ENCODE results near the gene GLG1. TPM values are rescaled to one million over a fixed set of nuclear protein-coding genes. Genes with fewer than 3 reads are reported as not detected.

GLG1 gene
- total RNA-seq, 1 donor from 2014 or later, result 153 TPM

- Histone ChIP-seq H3K4me3 (ENCODE audit: insufficient read depth, low read depth, low read length) (no peak overlapping the region), H4K20me1 (ENCODE audit: insufficient read depth, low read length) (peaks cover 6% of the 10 kb centered on the region), H3K9ac (ENCODE audit: low read length) (no peak overlapping the region), H3K9me3 (ENCODE audit: insufficient read depth, low read depth, low read length) (no peaks in the 10 kb centered on the region), H3K27ac (ENCODE audit: low read depth, low read length) (no peak overlapping the region), H3K27me3 (ENCODE audit: insufficient read depth, low read length) (no peaks in the 10 kb centered on the region), H3K36me3 (ENCODE audit: insufficient read depth, low read length) (peaks cover 69% of the 10 kb centered on the region), H3K4me1 (ENCODE audit: insufficient read depth, low read length) (no peaks in the 10 kb centered on the region), H3K4me2 (ENCODE audit: low read length) (no peak overlapping the region), H2AFZ (ENCODE audit: low read depth, low read length) (no peak overlapping the region), H3K79me2 (ENCODE audit: insufficient read depth, low read length) (peaks cover 5% of the 10 kb centered on the region)
- Mint-ChIP-seq H3K4me1 (ENCODE audit: low read depth, unreplicated experiment) (no peaks in the 10 kb centered on the region), H3K27ac (ENCODE audit: unreplicated experiment) (no peak overlapping the region), H3K4me3 (ENCODE audit: unreplicated experiment) (no peak overlapping the region), H3K9me3 (ENCODE audit: unreplicated experiment) (no peaks in the 10 kb centered on the region), H3K36me3 (ENCODE audit: low read depth, unreplicated experiment) (peaks cover 33% of the 10 kb centered on the region), H3K27me3 (ENCODE audit: low read depth, unreplicated experiment) (no peaks in the 10 kb centered on the region)
- DNase-seq (ENCODE audit: low read depth), result no peak
- FAIRE-seq, result no peak
- no peak for TF ChIP-seq EZH2 (IDR thresholded peaks at IDR 0.05; ENCODE audit: insufficient read depth, low read length)
- TF ChIP-seq CTCF (IDR thresholded peaks at IDR 0.05; ENCODE audit: insufficient read depth, low read depth, low read length), result no peak
Measured at GRCh38 chr16:74472540-74472939, 134.4 kb downstream of the GLG1 start.

- peaks cover 70% of the 10 kb centered on the region for H3K36me3 ChIP-seq (ENCODE audit: insufficient read depth, low read length)
- H3K9ac ChIP-seq (ENCODE audit: low read length), result no peak overlapping the region
- no peak overlapping the region for H3K27ac ChIP-seq (ENCODE audit: low read depth, low read length)
- Mint-ChIP-seq H3K9me3 (ENCODE audit: unreplicated experiment) (no peaks in the 10 kb centered on the region), H3K27ac (ENCODE audit: unreplicated experiment) (no peak overlapping the region), H3K4me3 (ENCODE audit: unreplicated experiment) (no peak overlapping the region), H3K27me3 (ENCODE audit: low read depth, unreplicated experiment) (no peaks in the 10 kb centered on the region), H3K36me3 (ENCODE audit: low read depth, unreplicated experiment) (peaks cover 37% of the 10 kb centered on the region), H3K4me1 (ENCODE audit: low read depth, unreplicated experiment) (no peaks in the 10 kb centered on the region)
- no peak overlapping the region for H3K4me2 ChIP-seq (ENCODE audit: low read length)
- no peak for TF ChIP-seq CTCF (IDR thresholded peaks at IDR 0.05; ENCODE audit: insufficient read depth, low read depth, low read length)
- no peak for TF ChIP-seq EZH2 (IDR thresholded peaks at IDR 0.05; ENCODE audit: insufficient read depth, low read length)
- peaks cover 3% of the 10 kb centered on the region for H4K20me1 ChIP-seq (ENCODE audit: insufficient read depth, low read length)
- H3K79me2 ChIP-seq (ENCODE audit: insufficient read depth, low read length), result peaks cover 5% of the 10 kb centered on the region
- no peaks in the 10 kb centered on the region for H3K9me3 ChIP-seq (ENCODE audit: insufficient read depth, low read depth, low read length)
- FAIRE-seq (no peak), DNase-seq (ENCODE audit: low read depth) (no peak)
- no peak overlapping the region for H2AFZ ChIP-seq (ENCODE audit: low read depth, low read length)
- H3K4me3 ChIP-seq (ENCODE audit: insufficient read depth, low read depth, low read length), result no peak overlapping the region
- H3K27me3 ChIP-seq (ENCODE audit: insufficient read depth, low read length), result no peaks in the 10 kb centered on the region
- H3K4me1 ChIP-seq (ENCODE audit: insufficient read depth, low read length), result no peaks in the 10 kb centered on the region
Measured at GRCh38 chr16:74472010-74472409, 134.9 kb downstream of the GLG1 start.

GRCh38 chr16:74469946-74470478, 136.9 kb downstream of the GLG1 start:
- no peaks in the 10 kb centered on the region for H3K4me1 ChIP-seq (ENCODE audit: insufficient read depth, low read length)
- H4K20me1 ChIP-seq (ENCODE audit: insufficient read depth, low read length), result no peaks in the 10 kb centered on the region
- H2AFZ ChIP-seq (ENCODE audit: low read depth, low read length), result no peak overlapping the region
- no peak for TF ChIP-seq CTCF (IDR thresholded peaks at IDR 0.05; ENCODE audit: insufficient read depth, low read depth, low read length)
- no peak for TF ChIP-seq EZH2 (IDR thresholded peaks at IDR 0.05; ENCODE audit: insufficient read depth, low read length)
- H3K4me1 Mint-ChIP-seq (ENCODE audit: low read depth, unreplicated experiment), result no peaks in the 10 kb centered on the region
- H3K36me3 Mint-ChIP-seq (ENCODE audit: low read depth, unreplicated experiment), result peaks cover 33% of the 10 kb centered on the region
- H3K27me3 Mint-ChIP-seq (ENCODE audit: low read depth, unreplicated experiment), result no peaks in the 10 kb centered on the region
- no peak for DNase-seq (ENCODE audit: low read depth)
- H3K79me2 ChIP-seq (ENCODE audit: insufficient read depth, low read length), result no peaks in the 10 kb centered on the region
- H3K4me3 Mint-ChIP-seq (ENCODE audit: unreplicated experiment), result no peak overlapping the region
- no peak overlapping the region for H3K27ac Mint-ChIP-seq (ENCODE audit: unreplicated experiment)
- H3K4me3 ChIP-seq (ENCODE audit: insufficient read depth, low read depth, low read length), result no peak overlapping the region
- no peak overlapping the region for H3K4me2 ChIP-seq (ENCODE audit: low read length)
- peaks cover 65% of the 10 kb centered on the region for H3K36me3 ChIP-seq (ENCODE audit: insufficient read depth, low read length)
- H3K9ac ChIP-seq (ENCODE audit: low read length), result no peak overlapping the region
- no peak overlapping the region for H3K27ac ChIP-seq (ENCODE audit: low read depth, low read length)
- H3K9me3 Mint-ChIP-seq (ENCODE audit: unreplicated experiment), result no peaks in the 10 kb centered on the region
- FAIRE-seq, result no peak
- H3K27me3 ChIP-seq (ENCODE audit: insufficient read depth, low read length), result no peaks in the 10 kb centered on the region
- H3K9me3 ChIP-seq (ENCODE audit: insufficient read depth, low read depth, low read length), result no peaks in the 10 kb centered on the region
